ENCODE data around the gene CPA2.
"Not testable (repeated sequence)": the region's sequence is repeated elsewhere in the genome, so short reads cannot be mapped to it uniquely, and the experiment has no call there.

CPA2 gene

DNA sequence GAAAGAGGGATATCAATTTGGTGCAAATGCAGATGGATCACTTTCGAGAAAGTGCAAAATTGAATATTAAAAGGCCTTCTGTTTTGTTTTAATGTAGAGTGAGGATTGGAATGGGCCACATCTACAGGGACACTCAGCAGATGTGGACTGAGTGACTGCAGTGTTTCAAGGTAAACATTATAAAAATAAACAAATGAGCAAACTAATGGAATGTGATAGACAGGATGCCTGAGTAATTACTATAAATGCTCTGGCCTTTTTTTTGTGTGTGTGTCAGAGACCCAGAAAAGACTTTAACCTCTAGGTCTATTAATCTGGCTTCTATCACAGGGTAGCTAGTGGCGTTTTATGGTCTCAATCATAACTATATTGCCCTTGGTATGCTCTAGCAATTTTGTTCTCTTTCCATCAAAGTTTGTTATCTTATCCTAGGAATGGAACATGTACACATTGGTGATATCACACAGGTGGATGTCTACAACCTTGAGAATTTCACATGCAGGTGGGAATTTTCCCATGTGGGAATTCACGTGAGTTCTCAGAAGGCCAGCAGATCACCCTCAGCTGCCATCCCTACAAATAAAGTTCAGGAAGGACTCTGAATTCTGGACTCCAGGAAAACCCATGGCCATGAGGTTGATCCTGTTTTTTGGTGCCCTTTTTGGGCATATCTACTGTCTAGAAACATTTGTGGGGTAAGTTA lies at the start of gene CPA2:
CPA2 (plus strand) TSS at position 606 of the 703 bp plus-strand sequence; CDS start at position 625, 19 bp downstream.
- no peak for DNase-seq (ENCODE audit: extremely low spot score, insufficient read length, low read depth)

GRCh38 chr7:130218806-130219620 lies 47.6 kb upstream of the CPA2 start:
- no peak for FAIRE-seq
- DNase-seq (ENCODE audit: extremely low spot score, insufficient read length, low read depth) = no peak

More for the DNA sequence above, at the start of gene CPA2:
- FAIRE-seq = no peak

- no peak for FAIRE-seq
- DNase-seq (ENCODE audit: extremely low spot score, insufficient read length, low read depth) = no peak
These were observed 46.8 kb upstream of the CPA2 start for GRCh38 chr7:130219871-130220270.

DNA sequence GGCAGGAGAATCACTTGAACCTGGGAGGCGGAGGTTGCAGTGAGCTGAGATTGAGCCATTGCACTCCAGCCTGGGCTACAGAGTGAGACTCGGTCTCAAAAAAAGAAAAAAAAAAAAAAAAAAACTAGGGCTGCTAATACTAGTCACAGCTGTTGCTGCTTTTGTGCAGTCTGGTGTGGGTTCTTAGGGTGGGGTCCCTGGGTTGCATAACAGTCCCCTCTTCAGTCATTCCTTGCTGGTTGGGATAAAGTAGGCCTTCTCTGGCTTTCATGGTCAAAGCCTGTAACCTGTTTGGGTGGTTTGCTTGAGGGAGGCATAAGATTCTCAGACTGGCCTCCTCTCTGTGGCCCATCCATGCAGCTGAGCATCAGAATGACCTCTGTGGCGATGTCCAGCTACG lies 44.9 kb upstream of the CPA2 start:
- no peak for FAIRE-seq
- DNase-seq (ENCODE audit: extremely low spot score, insufficient read length, low read depth) = no peak

DNA sequence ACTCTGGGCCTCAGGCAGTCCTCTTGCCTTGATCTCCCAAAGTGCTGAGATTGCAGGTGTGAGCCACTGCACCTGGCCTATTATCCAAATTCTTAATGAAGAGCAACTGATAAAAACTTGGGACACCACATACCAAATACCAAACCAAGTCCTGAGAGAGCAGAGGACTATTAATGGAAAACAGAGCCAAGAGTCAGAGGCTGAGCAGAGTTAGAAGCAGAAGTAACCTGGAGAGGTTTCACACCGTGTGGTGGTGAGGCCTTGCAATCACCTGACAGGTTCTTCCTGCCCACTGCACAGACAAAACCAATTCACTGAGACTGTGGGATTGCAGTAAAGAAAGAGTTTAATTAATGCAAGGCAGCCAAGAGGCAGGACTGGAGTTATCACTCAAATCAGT lies 43.0 kb upstream of the CPA2 start:
- no peak for DNase-seq (ENCODE audit: extremely low spot score, insufficient read length, low read depth)
- no peak for FAIRE-seq

DNA sequence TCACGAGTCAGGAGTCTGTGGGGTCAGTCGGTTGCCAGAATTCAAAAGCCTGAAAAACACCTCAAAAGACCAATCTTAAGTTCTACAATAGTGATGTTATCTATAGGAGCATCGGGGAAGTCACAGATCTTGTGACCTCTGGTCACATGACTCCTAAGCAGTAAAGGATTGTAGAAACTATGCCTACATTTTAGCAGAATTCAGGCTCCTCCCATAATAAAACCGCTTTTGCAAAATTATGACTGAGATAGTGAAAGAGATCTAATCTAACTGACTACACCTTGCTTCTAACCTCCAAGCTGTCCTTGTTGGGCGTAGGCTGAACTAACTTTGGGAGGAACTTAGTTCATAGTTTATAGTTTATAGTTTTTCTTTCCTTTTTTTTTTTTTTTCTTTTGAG lies 42.5 kb upstream of the CPA2 start:
- FAIRE-seq (no peak), DNase-seq (ENCODE audit: extremely low spot score, insufficient read length, low read depth) (no peak)

GRCh38 chr7:130224923-130225322 lies 41.7 kb upstream of the CPA2 start:
- not testable (repeated sequence) for DNase-seq (ENCODE audit: extremely low spot score, insufficient read length, low read depth); FAIRE-seq

DNA sequence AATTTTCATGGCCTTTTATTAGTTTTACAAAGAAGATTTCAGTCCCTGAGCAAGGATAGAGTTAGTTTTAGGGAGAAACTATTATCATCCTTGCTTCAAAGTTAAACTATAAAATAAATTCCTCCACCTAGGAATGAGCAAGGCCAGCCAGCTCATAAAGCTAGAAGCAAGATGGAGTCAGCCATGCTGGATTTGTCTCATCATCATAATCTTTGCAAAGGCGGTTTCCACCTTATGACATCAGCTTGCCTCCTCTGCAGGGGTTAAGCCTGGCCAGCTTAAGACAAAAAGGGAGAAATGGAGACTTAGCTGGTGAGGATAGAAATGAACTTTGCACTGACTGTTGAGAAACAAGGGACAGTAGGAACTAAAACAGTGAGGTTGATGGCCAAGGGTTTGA lies 40.3 kb upstream of the CPA2 start:
- DNase-seq (ENCODE audit: extremely low spot score, insufficient read length, low read depth) = no peak
- no peak for FAIRE-seq

DNA sequence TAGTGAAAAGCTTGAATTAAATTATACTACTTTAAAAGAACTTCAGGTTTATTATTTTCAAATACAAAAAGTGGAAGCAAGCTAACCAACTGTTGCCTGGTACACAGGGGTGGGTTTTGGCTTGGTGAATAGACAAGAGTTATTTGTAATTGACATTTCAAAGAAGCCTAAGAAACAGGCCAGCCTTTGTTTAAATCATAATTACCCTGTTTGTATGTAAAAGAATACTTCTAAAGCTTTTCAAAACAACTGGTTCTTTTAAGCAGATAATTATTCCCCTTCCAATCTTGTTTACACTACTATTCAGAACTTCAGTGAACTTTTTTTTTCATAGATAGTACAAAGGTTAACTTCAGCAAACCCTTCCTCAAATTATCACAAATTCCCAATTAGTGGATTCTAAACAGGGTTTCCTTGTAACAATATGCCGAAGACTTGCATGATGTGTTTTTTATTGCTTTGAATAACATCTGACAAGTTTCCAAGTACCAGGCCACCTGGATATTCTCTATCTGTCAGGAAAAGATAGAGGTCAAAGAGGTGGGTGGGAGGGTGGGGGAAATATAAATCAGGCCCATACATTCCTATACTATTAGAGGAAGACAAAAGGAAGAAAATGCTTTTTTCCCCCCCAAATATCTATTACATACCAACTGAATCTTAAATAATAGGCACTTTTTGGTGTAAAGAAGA lies 38.6 kb upstream of the CPA2 start:
- FAIRE-seq (no peak), DNase-seq (ENCODE audit: extremely low spot score, insufficient read length, low read depth) (no peak)

- no peak for FAIRE-seq
- DNase-seq (ENCODE audit: extremely low spot score, insufficient read length, low read depth) = no peak
These were observed 37.7 kb upstream of the CPA2 start for GRCh38 chr7:130228840-130229502.

GRCh38 chr7:130229981-130230380 lies 36.7 kb upstream of the CPA2 start:
- DNase-seq (ENCODE audit: extremely low spot score, insufficient read length, low read depth); FAIRE-seq: not testable (repeated sequence)

- DNase-seq (ENCODE audit: extremely low spot score, insufficient read length, low read depth) = no peak
- FAIRE-seq = no peak
These were observed 34.9 kb upstream of the CPA2 start for GRCh38 chr7:130231792-130232191.

- no peak for DNase-seq (ENCODE audit: extremely low spot score, insufficient read length, low read depth)
These were observed 34.5 kb upstream of the CPA2 start for GRCh38 chr7:130232209-130232608.

DNA sequence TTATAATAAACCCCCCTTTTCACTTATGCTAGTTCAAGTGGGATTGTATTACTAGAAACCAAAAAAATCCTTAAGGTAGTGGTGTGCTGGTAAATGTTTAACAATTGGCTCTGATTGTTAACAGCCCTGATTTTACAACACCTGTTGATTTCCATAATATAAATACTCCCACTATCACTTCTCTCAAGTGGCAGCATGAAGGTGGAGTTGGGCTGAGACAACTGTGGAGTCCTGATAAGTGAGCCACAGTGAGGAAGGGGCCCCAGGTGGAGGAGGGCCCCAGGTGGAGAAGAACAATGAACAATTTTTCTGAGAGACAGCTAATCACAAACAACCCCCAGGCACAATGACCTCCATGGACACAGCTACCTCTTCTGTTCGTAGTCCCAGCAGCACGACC lies 32.6 kb upstream of the CPA2 start:
- no peak for FAIRE-seq
- DNase-seq (ENCODE audit: extremely low spot score, insufficient read length, low read depth) = no peak

More at GRCh38 chr7:130232209-130232608, 34.5 kb upstream of the CPA2 start:
- no peak for FAIRE-seq

- not testable (repeated sequence) for DNase-seq (ENCODE audit: extremely low spot score, insufficient read length, low read depth); FAIRE-seq
These were observed 30.3 kb upstream of the CPA2 start for GRCh38 chr7:130236361-130236760.

GRCh38 chr7:130240240-130240639 lies 26.4 kb upstream of the CPA2 start:
- DNase-seq (ENCODE audit: extremely low spot score, insufficient read length, low read depth) = no peak
- no peak for FAIRE-seq

DNA sequence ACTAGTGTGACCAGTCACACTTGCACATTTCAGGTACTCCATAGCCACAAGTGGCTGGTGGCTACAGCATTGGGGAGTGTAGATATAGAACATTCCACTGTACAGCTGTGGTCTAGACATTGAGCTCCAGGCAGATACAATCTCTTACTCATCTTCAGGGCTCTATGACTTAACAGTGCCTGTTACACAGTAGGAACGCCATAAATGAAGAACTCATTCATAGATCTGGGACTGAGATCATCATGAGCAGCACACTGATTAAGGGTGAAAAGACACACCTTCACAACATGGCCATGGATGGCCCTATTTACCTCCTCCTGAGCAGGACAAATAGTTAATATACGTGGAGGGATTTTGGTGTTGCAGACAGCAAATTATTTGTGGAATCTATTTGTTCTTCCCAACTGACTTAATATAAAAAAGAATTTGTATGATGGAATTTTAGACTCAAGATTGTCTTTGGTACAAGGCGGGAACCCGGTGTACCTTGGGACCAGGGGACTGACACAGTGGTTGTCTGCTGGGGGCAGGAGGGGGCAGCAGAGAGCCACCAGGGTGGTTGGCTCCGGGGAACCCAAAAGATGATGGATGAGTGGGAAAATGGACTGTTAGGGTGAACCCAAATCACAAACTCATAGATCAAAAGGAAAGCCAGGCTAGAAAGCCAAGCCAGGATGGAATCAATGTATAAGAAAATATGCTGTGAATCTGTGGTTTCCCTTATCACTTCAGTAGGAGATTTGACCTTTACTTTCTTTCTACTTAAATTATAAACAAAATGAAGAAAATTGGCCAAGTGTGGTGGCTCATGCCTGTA lies 24.3 kb upstream of the CPA2 start:
- DNase-seq (ENCODE audit: extremely low spot score, insufficient read length, low read depth) = peak; percentile 30
- peak; percentile 71 for FAIRE-seq

- FAIRE-seq = peak; percentile 70
- DNase-seq (ENCODE audit: extremely low spot score, insufficient read length, low read depth) = not testable (repeated sequence)
These were observed 23.2 kb upstream of the CPA2 start for GRCh38 chr7:130243486-130243885.

DNA sequence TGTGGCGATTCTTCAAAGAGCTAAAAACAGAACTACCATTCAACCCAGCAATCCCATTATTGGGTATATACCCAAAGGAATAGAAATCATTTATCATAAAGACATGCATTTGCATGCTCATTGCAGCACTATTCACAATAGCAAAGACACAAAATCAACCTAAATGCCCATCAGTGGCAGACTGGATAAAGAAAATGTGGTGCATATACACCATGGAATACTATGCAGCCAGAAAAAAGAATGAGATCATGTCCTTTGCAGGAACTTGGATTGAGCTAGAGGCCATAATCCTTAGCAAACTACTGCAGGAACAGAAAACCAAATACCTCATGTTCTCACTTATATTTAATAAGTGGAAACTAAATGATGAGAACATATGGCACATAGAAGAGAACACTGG lies 20.2 kb upstream of the CPA2 start:
- not testable (repeated sequence) for FAIRE-seq; DNase-seq (ENCODE audit: extremely low spot score, insufficient read length, low read depth)

All from GM18507 (cell line).